ENCODE results near the gene TSSK6. TPM values are rescaled to one million over a fixed set of nuclear protein-coding genes. Genes with fewer than 3 reads are reported as not detected.

Gene TSSK6
- total and polyA plus RNA-seq, 2 experiments from 2014 or later = 0.87 to 1.3 TPM

DNA sequence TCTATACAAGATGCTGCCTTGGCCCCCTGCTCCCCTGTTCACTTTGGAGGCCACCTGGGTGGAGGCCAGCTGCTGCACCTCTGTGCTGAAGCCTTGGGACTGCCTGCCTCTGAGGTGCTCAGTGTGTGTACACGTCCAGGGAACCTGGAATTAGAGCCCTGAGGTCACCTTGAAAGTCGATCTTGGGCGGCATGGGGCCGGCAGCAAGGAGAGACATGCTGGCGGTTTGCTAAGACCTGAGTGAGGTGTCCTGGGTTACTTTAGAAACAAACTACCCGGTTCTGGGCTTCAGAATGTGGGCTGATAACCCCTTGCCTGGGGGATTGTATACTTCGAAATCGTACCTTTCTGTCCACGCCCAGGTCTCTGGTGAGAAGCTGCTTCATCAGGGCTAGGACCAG is 25.5 kb downstream of the TSSK6 start:
- Histone ChIP-seq H3K4me2 (peak overlapping the region; percentile 63), H3K4me1 (ENCODE audit: insufficient read depth) (peaks cover 50% of the 10 kb centered on the region), H3K27me3 (no peaks in the 10 kb centered on the region), H2AFZ (no peak overlapping the region), H3K9me2 (replicated peaks; ENCODE audit: insufficient read depth) (no peaks in the 10 kb centered on the region), H4K20me1 (ENCODE audit: insufficient read depth, poor library complexity, severe bottlenecking) (no peaks in the 10 kb centered on the region), H3K36me3 (replicated peaks; ENCODE audit: insufficient read depth, low read depth) (no peaks in the 10 kb centered on the region), H3K27ac (peak overlapping the region; percentile 95), H3K79me2 (peaks cover 37% of the 10 kb centered on the region), H3K9me3 (ENCODE audit: low read depth) (no peaks in the 10 kb centered on the region), H3K4me3 (no peak overlapping the region)
- no peak for TF ChIP-seq EZH2 (IDR thresholded peaks at IDR 0.05; ENCODE audit: borderline replicate concordance)
- TF ChIP-seq EZH2phosphoT487 (IDR thresholded peaks at IDR 0.05; ENCODE audit: low read depth, severe bottlenecking, unreplicated experiment) = no peak
- no peak for TF ChIP-seq CTCF (IDR thresholded peaks at IDR 0.05; ENCODE audit: poor library complexity)
- 70% methylated on average over 9 of the region's 9 CpGs for WGBS (ENCODE audit: low lambda C conversion rate, missing lambda C conversion rate)
- DNase-seq (ENCODE audit: low spot score) = peak; percentile 31

GRCh38 chr19:19488875-19489690 is 26.3 kb downstream of the TSSK6 start:
- Histone ChIP-seq H3K27me3 (no peaks in the 10 kb centered on the region), H3K36me3 (replicated peaks; ENCODE audit: insufficient read depth, low read depth) (no peaks in the 10 kb centered on the region), H3K79me2 (peaks cover 43% of the 10 kb centered on the region), H3K4me3 (no peak overlapping the region), H2AFZ (no peak overlapping the region), H3K9me2 (replicated peaks; ENCODE audit: insufficient read depth) (no peaks in the 10 kb centered on the region), H4K20me1 (ENCODE audit: insufficient read depth, poor library complexity, severe bottlenecking) (no peaks in the 10 kb centered on the region), H3K4me2 (peak overlapping the region; percentile 63), H3K4me1 (ENCODE audit: insufficient read depth) (peaks cover 52% of the 10 kb centered on the region), H3K27ac (peak overlapping the region; percentile 95), H3K9me3 (ENCODE audit: low read depth) (no peaks in the 10 kb centered on the region)
- peak; percentile 93 for DNase-seq (ENCODE audit: low spot score)
- WGBS (ENCODE audit: low lambda C conversion rate, missing lambda C conversion rate) = 43% methylated on average over 14 of the region's 14 CpGs
- TF ChIP-seq CTCF (IDR thresholded peaks at IDR 0.05; ENCODE audit: poor library complexity) = no peak
- TF ChIP-seq EZH2 (IDR thresholded peaks at IDR 0.05; ENCODE audit: borderline replicate concordance) = no peak
- TF ChIP-seq EZH2phosphoT487 (IDR thresholded peaks at IDR 0.05; ENCODE audit: low read depth, severe bottlenecking, unreplicated experiment) = no peak

- H3K79me2 ChIP-seq = peaks cover 47% of the 10 kb centered on the region
- H3K9me3 ChIP-seq (ENCODE audit: low read depth) = no peaks in the 10 kb centered on the region
- 45% methylated on average over 20 of the region's 20 CpGs for WGBS (ENCODE audit: low lambda C conversion rate, missing lambda C conversion rate)
- H3K4me1 ChIP-seq (ENCODE audit: insufficient read depth) = peaks cover 54% of the 10 kb centered on the region
- H3K9me2 ChIP-seq (replicated peaks; ENCODE audit: insufficient read depth) = no peaks in the 10 kb centered on the region
- DNase-seq (ENCODE audit: low spot score) = peak; percentile 44
- no peak overlapping the region for H3K4me3 ChIP-seq
- H4K20me1 ChIP-seq (ENCODE audit: insufficient read depth, poor library complexity, severe bottlenecking) = no peaks in the 10 kb centered on the region
- H2AFZ ChIP-seq = no peak overlapping the region
- peak overlapping the region; percentile 95 for H3K27ac ChIP-seq
- H3K4me2 ChIP-seq = peak overlapping the region; percentile 56
- no peak for TF ChIP-seq EZH2phosphoT487 (IDR thresholded peaks at IDR 0.05; ENCODE audit: low read depth, severe bottlenecking, unreplicated experiment)
- TF ChIP-seq CTCF (IDR thresholded peaks at IDR 0.05; ENCODE audit: poor library complexity) = no peak
- no peak for TF ChIP-seq EZH2 (IDR thresholded peaks at IDR 0.05; ENCODE audit: borderline replicate concordance)
- H3K36me3 ChIP-seq (replicated peaks; ENCODE audit: insufficient read depth, low read depth) = no peaks in the 10 kb centered on the region
- H3K27me3 ChIP-seq = no peaks in the 10 kb centered on the region
These were observed 27.1 kb downstream of the TSSK6 start for GRCh38 chr19:19487950-19488874.

Data from hepatocyte (in vitro differentiated cells).